HepG2 (cell line): ENCODE results near the gene MAPK12. TPM values are rescaled to one million over a fixed set of nuclear protein-coding genes. Genes with fewer than 3 reads are reported as not detected.

Source experiments
- ATRX ChIP-seq: sonication (generic); formaldehyde crosslinking; IDR thresholded peaks from 2 replicates; pipeline ENCODE4 v1.4.0; 2020; ENCODE audit warnings: missing genetic modification reagents, borderline replicate concordance
- CBFB ChIP-seq: sonication (generic); formaldehyde crosslinking; IDR thresholded peaks from 2 replicates; pipeline ENCODE4 v1.4.0; 2020; ENCODE audit warnings: missing genetic modification reagents
- CENPT ChIP-seq: sonication (generic); formaldehyde crosslinking; IDR thresholded peaks from 2 replicates; pipeline ENCODE4 v1.8.0; 2022; ENCODE audit warnings: low read depth, mild to moderate bottlenecking, moderate library complexity, missing genetic modification reagents
- HNRNPH1 ChIP-seq: fragments of 200-400 bp; formaldehyde crosslinking; optimal IDR thresholded peaks from 2 replicates; pipeline ENCODE3; 2017; ENCODE audit warnings: mild to moderate bottlenecking, low read depth, low read length
- MAFK ChIP-seq, 2 experiments: IDR thresholded peaks in 1 of 2; conservative IDR thresholded peaks in 1 of 2; 2 replicates each; pipeline ENCODE4 v1.6.1; 2011; ENCODE audit warnings: improper control_type of control experiment in 2 of 2, low read length in 2 of 2
- MED8 ChIP-seq: sonication (generic); formaldehyde crosslinking; IDR thresholded peaks from 2 replicates; pipeline ENCODE4 v1.8.1; 2023; ENCODE audit warnings: mild to moderate bottlenecking, missing genetic modification reagents; ENCODE audit not compliant: insufficient replicate concordance
- STAT5B ChIP-seq: sonication (generic); formaldehyde crosslinking; IDR thresholded peaks from 2 replicates; pipeline ENCODE4 v1.4.0; 2020; ENCODE audit warnings: missing genetic modification reagents
- THYN1 ChIP-seq: sonication (generic); formaldehyde crosslinking; IDR thresholded peaks from 2 replicates; pipeline ENCODE4 v1.8.1; 2023; ENCODE audit warnings: low read depth, mild to moderate bottlenecking, moderate library complexity, missing genetic modification reagents, borderline replicate concordance
- ZFP41 ChIP-seq: sonication (generic); formaldehyde crosslinking; IDR thresholded peaks from 2 replicates; pipeline ENCODE4 v1.4.0; 2020; ENCODE audit warnings: mild to moderate bottlenecking, missing genetic modification reagents, borderline replicate concordance
- ZNF430 ChIP-seq: sonication (generic); formaldehyde crosslinking; IDR thresholded peaks from 2 replicates; pipeline ENCODE4 v1.9.0; 2021; ENCODE audit warnings: mild to moderate bottlenecking, missing genetic modification reagents
- ZNF432 ChIP-seq: sonication (generic); formaldehyde crosslinking; IDR thresholded peaks from 2 replicates; pipeline ENCODE4 v1.5.0; 2020; ENCODE audit warnings: missing genetic modification reagents, mild to moderate bottlenecking, borderline replicate concordance
- ZNF468 ChIP-seq: sonication (generic); formaldehyde crosslinking; IDR thresholded peaks from 2 replicates; pipeline ENCODE4 v1.8.0; 2022; ENCODE audit warnings: mild to moderate bottlenecking, moderate library complexity, missing genetic modification reagents
- ZNF563 ChIP-seq: sonication (generic); formaldehyde crosslinking; IDR thresholded peaks from 2 replicates; pipeline ENCODE4 v1.8.0; 2022; ENCODE audit warnings: mild to moderate bottlenecking, moderate library complexity, missing genetic modification reagents
- ZNF607 ChIP-seq: sonication (generic); formaldehyde crosslinking; IDR thresholded peaks from 2 replicates; pipeline ENCODE4 v1.5.1; 2020; ENCODE audit warnings: missing genetic modification reagents, mild to moderate bottlenecking, borderline replicate concordance
- ZNF660 ChIP-seq: sonication (generic); formaldehyde crosslinking; IDR thresholded peaks from 2 replicates; pipeline ENCODE4 v1.5.1; 2020; ENCODE audit warnings: mild to moderate bottlenecking, low read depth, missing genetic modification reagents, borderline replicate concordance
- ZNF670 ChIP-seq: sonication (generic); formaldehyde crosslinking; IDR thresholded peaks from 2 replicates; pipeline ENCODE4 v1.8.0; 2022; ENCODE audit warnings: mild to moderate bottlenecking, missing genetic modification reagents, borderline replicate concordance
- polyA plus RNA-seq, 8 experiments: library from polyadenylated mRNA; depleted of rRNA in 3 of 8; stranded (reverse) in 7 of 8; unstranded in 1 of 8; fragments of >200 nt; fragmentation: Illumina TruSeq in 4 of 8; extraction: Trizol in 4 of 8; gene quantifications; 2 replicates each; pipeline versions ENCODE4 v1.2.1 to v1.2.3, GENCODE V29; 2011 to 2016; ENCODE audit warnings: low read depth in 4 of 8, missing spikeins in 1 of 8, mixed read lengths in 1 of 8; ENCODE audit not compliant: insufficient read depth in 1 of 8
- total RNA-seq, 5 experiments: library from RNA; depleted of rRNA; stranded (reverse); fragments of >200 nt; fragmentation: Illumina TruSeq; extraction: Trizol; gene quantifications; 2 replicates each; pipeline ENCODE4 v1.2.3, GENCODE V29; 2016; ENCODE audit warnings: low read depth in 1 of 5
- TF ChIP-seq, protein P1 (sequence below): sonication (generic); formaldehyde crosslinking; conservative IDR thresholded peaks from 2 replicates; pipeline ENCODE4 v1.5.0; 2020; ENCODE audit warnings: missing genetic modification reagents
- TF ChIP-seq, protein P2 (sequence below): sonication (generic); formaldehyde crosslinking; IDR thresholded peaks from 2 replicates; pipeline ENCODE4 v1.4.0; 2020; ENCODE audit warnings: mild to moderate bottlenecking, missing genetic modification reagents
- TF ChIP-seq, protein P3 (sequence below): sonication (generic); formaldehyde crosslinking; IDR thresholded peaks from 2 replicates; pipeline ENCODE4 v1.9.0; 2021; ENCODE audit warnings: missing genetic modification reagents, mild to moderate bottlenecking, borderline replicate concordance
- TF ChIP-seq, protein P4 (sequence below): sonication (generic); formaldehyde crosslinking; IDR thresholded peaks from 2 replicates; pipeline ENCODE4 v1.5.1; 2020; ENCODE audit warnings: missing genetic modification reagents, mild to moderate bottlenecking, borderline replicate concordance

Gene MAPK12
- total and polyA plus RNA-seq, 2 of the 13 experiments (the other 11 are each of a cell fraction or from before 2014, with no cell fraction given): 22.2 to 23.3 TPM

DNA sequence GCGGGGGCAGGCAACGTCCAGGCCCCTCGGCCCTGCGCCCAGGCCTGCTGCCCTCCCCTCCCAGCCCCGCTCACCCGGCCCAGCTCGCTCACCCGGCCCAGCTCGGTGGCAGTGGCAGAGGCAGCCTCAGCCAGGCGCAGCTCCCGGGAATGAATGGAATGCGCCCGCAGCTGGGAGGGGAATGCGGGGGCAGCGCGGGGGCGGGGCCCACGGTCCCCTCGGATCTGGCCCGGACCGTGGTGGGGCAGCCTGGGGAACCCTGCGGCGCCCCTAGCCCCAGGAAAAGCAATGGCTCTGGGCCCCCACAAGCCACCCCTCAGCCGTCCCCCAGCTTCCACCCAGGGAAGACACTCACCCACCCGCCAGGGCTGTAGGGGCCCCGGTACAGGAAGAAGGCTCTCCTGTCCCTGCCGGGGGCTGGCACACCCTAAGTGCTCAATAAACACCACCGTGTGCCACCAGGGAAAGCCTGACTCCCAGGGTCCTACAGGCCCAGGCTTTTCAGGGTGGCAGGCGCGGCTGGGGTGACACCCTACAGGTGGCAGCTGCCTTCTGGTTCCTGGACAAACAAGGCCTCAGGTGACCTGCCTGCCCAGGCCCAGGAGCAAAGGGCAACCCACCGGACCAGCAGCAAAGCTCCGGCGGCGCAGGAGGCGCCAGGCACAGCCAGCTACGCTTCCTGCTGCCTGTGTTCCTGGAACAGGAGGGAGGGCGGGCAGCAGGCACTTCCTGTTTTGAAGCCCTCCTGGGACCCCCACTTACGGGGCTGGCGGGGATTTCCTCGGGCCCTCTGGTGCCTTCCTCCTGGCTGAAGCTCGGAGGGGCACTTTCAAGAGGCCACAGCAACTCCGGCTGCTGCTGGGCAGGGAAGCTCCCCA lies 32.2 kb upstream of the MAPK12 start (continued):
- TF ChIP-seq, protein P1, sequence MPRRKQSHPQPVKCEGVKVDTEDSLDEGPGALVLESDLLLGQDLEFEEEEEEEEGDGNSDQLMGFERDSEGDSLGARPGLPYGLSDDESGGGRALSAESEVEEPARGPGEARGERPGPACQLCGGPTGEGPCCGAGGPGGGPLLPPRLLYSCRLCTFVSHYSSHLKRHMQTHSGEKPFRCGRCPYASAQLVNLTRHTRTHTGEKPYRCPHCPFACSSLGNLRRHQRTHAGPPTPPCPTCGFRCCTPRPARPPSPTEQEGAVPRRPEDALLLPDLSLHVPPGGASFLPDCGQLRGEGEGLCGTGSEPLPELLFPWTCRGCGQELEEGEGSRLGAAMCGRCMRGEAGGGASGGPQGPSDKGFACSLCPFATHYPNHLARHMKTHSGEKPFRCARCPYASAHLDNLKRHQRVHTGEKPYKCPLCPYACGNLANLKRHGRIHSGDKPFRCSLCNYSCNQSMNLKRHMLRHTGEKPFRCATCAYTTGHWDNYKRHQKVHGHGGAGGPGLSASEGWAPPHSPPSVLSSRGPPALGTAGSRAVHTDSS (CRISPR knock-in tag): no peak
- TF ChIP-seq ZNF468 (CRISPR knock-in tag) (no peak), ZNF432 (no peak), CBFB (CRISPR knock-in tag) (no peak; the same call in 1 of the 2 replicates), ZNF670 (peak; percentile 98), ZNF430 (peak; percentile 54; the same call in 1 of the 2 replicates), CENPT (CRISPR knock-in tag) (no peak), THYN1 (CRISPR knock-in tag) (no peak), ZNF563 (CRISPR knock-in tag) (peak; percentile 76; the same call in 1 of the 2 replicates), MAFK (conservative IDR thresholded peaks at IDR 0.05 in 1 of 2, IDR thresholded peaks at IDR 0.05 in 1 of 2; ENCODE audit: low read length in 2 of 2) (no peak), ZFP41 (CRISPR knock-in tag) (peak; percentile 41; the same call in 1 of the 2 replicates), ATRX (no peak), MED8 (CRISPR knock-in tag) (no peak), ZNF660 (CRISPR knock-in tag) (no peak), HNRNPH1 (no peak), ZNF607 (CRISPR knock-in tag) (peak; percentile 80), STAT5B (no peak)
- TF ChIP-seq, protein P2, sequence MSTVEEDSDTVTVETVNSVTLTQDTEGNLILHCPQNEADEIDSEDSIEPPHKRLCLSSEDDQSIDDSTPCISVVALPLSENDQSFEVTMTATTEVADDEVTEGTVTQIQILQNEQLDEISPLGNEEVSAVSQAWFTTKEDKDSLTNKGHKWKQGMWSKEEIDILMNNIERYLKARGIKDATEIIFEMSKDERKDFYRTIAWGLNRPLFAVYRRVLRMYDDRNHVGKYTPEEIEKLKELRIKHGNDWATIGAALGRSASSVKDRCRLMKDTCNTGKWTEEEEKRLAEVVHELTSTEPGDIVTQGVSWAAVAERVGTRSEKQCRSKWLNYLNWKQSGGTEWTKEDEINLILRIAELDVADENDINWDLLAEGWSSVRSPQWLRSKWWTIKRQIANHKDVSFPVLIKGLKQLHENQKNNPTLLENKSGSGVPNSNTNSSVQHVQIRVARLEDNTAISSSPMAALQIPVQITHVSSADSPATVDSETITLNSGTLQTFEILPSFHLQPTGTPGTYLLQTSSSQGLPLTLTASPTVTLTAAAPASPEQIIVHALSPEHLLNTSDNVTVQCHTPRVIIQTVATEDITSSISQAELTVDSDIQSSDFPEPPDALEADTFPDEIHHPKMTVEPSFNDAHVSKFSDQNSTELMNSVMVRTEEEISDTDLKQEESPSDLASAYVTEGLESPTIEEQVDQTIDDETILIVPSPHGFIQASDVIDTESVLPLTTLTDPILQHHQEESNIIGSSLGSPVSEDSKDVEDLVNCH (CRISPR knock-in tag): no peak
- TF ChIP-seq, protein P3, sequence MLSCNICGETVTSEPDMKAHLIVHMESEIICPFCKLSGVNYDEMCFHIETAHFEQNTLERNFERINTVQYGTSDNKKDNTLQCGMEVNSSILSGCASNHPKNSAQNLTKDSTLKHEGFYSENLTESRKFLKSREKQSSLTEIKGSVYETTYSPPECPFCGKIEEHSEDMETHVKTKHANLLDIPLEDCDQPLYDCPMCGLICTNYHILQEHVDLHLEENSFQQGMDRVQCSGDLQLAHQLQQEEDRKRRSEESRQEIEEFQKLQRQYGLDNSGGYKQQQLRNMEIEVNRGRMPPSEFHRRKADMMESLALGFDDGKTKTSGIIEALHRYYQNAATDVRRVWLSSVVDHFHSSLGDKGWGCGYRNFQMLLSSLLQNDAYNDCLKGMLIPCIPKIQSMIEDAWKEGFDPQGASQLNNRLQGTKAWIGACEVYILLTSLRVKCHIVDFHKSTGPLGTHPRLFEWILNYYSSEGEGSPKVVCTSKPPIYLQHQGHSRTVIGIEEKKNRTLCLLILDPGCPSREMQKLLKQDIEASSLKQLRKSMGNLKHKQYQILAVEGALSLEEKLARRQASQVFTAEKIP (CRISPR knock-in tag): no peak
- TF ChIP-seq, protein P4, sequence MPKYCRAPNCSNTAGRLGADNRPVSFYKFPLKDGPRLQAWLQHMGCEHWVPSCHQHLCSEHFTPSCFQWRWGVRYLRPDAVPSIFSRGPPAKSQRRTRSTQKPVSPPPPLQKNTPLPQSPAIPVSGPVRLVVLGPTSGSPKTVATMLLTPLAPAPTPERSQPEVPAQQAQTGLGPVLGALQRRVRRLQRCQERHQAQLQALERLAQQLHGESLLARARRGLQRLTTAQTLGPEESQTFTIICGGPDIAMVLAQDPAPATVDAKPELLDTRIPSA (CRISPR knock-in tag): no peak
